Measurements from ENCODE around the gene RORB.

Gene RORB

GRCh38 chr9:74719306-74719705 lies 222.2 kb downstream of the RORB start:
- no peak for DNase-seq (ENCODE audit: low read depth in 2 of 2)

DNA sequence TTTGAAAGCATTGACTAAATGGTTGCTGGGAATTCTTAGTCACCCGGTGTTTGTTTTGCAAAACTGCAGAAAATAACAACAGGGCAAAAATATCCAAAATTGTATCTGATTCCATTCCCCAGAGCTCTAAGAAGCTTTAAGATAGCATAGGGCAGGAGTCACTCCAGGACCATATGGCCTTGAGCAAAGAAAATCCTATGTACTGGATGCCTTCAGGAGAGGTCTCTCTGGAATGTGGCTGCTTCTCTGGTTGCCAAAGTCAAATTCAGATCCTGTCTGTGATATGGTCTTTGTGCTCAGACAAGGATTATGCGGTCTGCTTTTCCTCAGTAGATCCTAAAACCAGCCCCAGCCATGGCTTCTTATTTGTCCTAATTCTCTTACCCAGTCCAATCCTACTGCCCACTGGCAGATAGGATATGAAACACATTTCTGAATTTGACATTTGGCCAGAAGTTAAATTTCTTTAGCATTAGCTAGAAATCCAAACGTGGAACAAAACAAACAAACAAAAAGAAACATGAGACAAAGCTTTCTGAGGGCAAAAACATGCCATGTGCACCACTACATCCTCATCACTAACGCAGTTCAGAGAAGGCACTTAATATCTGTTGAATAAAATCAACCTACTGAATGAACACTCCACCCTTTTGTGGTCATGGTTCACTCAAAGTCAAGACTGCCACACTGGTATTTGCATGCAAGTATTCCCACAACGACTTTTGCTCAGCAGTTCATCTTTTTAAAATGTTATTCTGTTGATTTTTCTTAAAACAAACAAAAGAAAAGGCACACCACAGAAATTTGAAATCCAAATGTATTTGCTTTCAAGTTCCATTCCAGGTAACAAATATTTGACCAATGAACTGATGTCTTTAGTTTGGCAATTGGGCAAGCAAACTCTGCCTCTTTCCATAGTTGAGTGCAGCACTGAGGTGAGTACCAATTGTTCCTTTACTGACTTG lies 224.8 kb downstream of the RORB start:
- DNase-seq (ENCODE audit: low read depth in 2 of 2) = no peak

DNA sequence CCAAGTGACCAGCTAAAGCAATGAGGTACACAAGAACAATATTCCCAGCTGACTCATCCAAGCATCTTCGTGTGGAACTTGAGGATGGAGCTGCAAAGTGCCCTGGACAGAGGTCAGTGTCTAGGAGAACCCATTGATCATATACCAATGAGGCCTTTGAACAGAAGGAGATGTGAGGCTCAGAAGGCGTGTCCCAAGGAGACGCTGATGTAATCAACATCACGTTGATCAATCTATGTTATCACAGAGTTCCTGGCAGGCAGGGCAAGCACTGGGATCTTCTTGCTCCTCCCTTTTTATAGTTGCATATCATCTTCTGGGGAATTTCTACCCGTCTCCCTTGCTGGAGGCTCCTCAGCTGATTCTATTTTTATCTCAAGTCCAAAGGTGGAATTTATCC lies 227.2 kb downstream of the RORB start:
- DNase-seq (ENCODE audit: low read depth in 2 of 2) = no peak

GRCh38 chr9:74726581-74726980 lies 229.4 kb downstream of the RORB start:
- DNase-seq (ENCODE audit: low read depth in 2 of 2) = no peak

DNA sequence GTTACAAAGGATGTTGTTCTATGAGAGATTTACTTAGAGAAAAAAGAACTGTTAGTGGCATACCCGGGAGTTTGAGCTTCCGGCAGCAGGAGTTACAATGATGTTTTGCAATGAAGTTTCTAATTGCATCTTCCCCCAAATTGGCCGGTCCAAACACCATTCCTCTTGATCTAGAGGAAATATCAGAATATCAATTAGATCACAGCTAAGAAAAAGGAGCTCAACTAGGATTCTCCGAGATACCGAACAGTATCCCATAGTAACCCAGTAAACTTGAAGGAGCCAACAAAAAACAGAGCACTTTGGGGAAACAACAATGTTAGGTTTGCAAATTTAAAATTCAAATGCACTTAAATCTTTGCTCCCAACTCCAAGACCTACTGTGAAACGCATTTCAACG lies 231.0 kb downstream of the RORB start:
- no peak for DNase-seq (ENCODE audit: low read depth in 2 of 2)

DNA sequence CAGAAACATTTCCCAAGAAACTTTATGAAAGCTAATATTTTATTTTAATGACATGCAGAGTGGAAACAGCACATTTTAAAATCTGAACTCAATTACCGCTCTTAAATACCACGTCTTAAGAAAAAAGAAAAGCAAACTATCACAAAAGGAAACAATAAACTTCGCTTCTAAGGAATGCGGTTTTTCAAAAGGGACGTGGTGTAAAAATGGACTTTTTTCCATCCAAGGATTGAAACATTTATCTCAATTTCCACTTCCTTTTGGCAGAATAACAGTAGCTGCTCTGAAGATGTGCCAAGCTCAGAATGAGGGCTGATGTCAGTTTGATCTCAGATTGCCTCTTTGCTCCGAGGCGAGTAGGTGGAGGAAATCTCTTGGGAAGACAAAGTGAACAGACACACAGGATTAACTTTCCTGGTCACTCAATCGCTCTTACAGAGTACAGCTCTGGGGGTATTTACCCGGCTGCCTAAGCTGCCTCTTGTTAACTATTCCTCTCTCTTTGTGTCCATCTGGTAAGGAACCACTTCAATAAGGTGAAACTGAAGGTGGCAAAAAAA lies 232.1 kb downstream of the RORB start:
- no peak for DNase-seq (ENCODE audit: low read depth in 2 of 2)

GRCh38 chr9:74735761-74736160 lies 238.6 kb downstream of the RORB start:
- DNase-seq (ENCODE audit: low read depth in 2 of 2) = no peak

GRCh38 chr9:74736646-74737045 lies 239.5 kb downstream of the RORB start:
- DNase-seq (ENCODE audit: low read depth in 2 of 2) = no peak

- DNase-seq (ENCODE audit: low read depth in 2 of 2) = no peak
Measured at GRCh38 chr9:74742191-74742790, 245.2 kb downstream of the RORB start.

All from stimulated activated CD4-positive, alpha-beta T cell treated with anti-CD3 and anti-CD28 coated beads, Interleukin-4, amount 100 ng/mL, for 48 hours (primary cell).